LNCaP clone FGC (cell line): ENCODE measurements around the gene VPREB3.

Experiments
- DNase-seq: peaks from one replicate; pipeline ENCODE4 v3.0.0-alpha.2; 2011; ENCODE audit warnings: low read depth
- H3K4me3 ChIP-seq: 2 replicates; pipeline ENCODE4 v1.5.1; 2011; ENCODE audit warnings: mild to moderate bottlenecking, low read depth, low read length, control low read depth
- TF ChIP-seq, protein P1 (sequence below): IDR thresholded peaks from 2 replicates; pipeline ENCODE4 v1.5.1; 2012; ENCODE audit warnings: mild to moderate bottlenecking; ENCODE audit not compliant: control insufficient read depth, insufficient read depth; ENCODE audit errors: extremely low read depth

VPREB3 gene

DNA sequence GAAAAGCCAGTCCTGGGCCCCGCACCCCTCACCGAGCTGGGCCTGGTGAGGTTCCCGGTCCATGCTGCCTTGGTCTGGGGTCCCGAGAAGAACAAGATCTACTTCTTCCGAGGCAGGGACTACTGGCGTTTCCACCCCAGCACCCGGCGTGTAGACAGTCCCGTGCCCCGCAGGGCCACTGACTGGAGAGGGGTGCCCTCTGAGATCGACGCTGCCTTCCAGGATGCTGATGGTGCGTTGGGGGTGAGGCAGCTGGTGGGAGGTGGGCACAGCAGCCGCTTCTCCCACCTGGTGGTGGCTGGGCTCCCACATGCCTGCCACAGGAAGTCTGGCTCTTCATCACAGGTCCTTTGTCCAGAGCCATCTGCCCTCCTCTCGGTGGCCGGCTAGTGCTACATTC lies 28.0 kb upstream of the VPREB3 start:
- TF ChIP-seq, protein P1, sequence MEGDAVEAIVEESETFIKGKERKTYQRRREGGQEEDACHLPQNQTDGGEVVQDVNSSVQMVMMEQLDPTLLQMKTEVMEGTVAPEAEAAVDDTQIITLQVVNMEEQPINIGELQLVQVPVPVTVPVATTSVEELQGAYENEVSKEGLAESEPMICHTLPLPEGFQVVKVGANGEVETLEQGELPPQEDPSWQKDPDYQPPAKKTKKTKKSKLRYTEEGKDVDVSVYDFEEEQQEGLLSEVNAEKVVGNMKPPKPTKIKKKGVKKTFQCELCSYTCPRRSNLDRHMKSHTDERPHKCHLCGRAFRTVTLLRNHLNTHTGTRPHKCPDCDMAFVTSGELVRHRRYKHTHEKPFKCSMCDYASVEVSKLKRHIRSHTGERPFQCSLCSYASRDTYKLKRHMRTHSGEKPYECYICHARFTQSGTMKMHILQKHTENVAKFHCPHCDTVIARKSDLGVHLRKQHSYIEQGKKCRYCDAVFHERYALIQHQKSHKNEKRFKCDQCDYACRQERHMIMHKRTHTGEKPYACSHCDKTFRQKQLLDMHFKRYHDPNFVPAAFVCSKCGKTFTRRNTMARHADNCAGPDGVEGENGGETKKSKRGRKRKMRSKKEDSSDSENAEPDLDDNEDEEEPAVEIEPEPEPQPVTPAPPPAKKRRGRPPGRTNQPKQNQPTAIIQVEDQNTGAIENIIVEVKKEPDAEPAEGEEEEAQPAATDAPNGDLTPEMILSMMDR, result no peak
- DNase-seq, result no peak

DNA sequence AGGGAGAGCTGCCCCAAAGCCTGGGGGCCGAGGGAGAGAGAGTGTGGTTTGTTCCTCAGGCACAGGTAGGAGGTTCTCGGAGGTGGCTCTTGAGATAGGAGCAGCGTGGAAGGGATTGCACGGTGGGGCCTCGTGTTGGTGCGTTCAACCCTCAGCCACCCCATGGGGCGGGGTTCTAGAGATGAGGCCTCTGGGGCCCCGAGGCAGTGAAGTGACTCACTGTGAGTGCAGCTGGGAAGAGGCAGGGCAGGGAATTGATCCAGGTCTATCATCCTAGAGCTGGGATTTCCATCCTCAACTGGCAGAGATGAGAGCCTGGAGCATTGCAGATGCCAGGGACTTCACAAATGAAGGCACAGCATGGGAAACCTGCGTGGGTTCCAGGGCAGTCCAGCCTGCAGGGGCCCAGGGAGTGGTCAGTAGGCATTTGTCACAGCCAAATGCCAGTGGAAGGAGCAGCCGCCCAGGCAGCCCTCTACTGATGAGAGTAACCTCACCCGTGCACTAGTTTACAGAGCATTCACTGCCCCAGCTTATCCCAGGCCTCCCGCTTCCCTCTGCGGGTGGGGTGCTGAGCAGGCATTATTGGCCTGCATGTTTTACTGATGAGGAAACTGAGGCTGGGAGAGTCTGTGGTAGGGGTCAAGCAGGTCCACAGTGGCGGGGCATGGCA lies 27.4 kb upstream of the VPREB3 start:
- H3K4me3 ChIP-seq, result no peak overlapping the region
- no peak for DNase-seq
- TF ChIP-seq, protein P1, result no peak

More for the DNA sequence above, 28.0 kb upstream of the VPREB3 start:
- H3K4me3 ChIP-seq, result no peak overlapping the region

DNA sequence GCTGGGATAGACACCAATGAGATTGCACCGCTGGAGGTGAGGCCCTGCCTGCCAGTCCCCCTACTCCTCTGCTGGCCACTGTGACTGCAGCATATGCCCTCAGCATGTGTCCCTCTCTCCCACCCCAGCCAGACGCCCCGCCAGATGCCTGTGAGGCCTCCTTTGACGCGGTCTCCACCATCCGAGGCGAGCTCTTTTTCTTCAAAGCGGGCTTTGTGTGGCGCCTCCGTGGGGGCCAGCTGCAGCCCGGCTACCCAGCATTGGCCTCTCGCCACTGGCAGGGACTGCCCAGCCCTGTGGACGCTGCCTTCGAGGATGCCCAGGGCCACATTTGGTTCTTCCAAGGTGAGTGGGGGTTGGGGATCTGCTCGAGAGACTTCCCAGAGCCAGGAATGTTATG lies 26.8 kb upstream of the VPREB3 start:
- no peak for DNase-seq
- TF ChIP-seq, protein P1, result no peak
- H3K4me3 ChIP-seq, result no peak overlapping the region

DNA sequence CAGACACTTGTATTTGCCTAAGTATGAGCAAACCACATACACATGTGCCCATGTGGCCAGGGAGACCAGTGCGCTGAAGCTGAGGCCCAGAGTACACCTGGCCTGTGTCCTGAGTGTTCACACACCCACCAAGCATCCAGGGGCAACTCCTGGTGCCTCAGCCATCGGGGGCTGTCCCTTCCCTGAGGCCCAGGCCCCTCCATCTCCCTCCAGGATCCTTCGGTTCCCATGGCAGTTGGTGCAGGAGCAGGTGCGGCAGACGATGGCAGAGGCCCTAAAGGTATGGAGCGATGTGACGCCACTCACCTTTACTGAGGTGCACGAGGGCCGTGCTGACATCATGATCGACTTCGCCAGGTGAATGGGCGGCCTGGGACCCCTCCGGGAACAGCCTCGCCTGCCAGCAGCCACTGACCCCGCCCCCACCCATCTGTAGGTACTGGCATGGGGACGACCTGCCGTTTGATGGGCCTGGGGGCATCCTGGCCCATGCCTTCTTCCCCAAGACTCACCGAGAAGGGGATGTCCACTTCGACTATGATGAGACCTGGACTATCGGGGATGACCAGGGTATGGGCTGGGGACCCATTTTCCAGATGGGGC lies 26.0 kb upstream of the VPREB3 start:
- DNase-seq, result no peak
- H3K4me3 ChIP-seq, result no peak overlapping the region
- TF ChIP-seq, protein P1, result no peak

DNA sequence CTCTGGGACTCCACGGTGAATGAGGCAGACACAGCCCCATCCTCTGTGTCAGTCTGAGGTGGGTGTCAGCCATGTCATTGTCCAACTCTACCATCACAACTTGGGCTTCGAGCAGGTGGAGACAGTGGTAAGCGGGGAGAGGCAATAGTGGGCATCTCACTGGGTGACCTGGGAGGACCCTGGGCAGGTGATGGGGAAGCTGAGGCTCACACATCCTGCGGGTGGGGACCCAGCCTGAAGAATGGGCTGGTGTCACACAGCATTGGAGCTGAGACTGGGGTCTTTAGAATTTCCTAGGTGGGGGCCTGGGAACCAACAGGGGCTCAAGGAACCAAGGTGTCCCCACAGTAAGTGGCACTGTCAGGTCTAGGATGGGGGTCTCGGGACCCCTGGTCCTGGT lies 25.5 kb upstream of the VPREB3 start:
- no peak overlapping the region for H3K4me3 ChIP-seq
- no peak for DNase-seq
- TF ChIP-seq, protein P1, result no peak

DNA sequence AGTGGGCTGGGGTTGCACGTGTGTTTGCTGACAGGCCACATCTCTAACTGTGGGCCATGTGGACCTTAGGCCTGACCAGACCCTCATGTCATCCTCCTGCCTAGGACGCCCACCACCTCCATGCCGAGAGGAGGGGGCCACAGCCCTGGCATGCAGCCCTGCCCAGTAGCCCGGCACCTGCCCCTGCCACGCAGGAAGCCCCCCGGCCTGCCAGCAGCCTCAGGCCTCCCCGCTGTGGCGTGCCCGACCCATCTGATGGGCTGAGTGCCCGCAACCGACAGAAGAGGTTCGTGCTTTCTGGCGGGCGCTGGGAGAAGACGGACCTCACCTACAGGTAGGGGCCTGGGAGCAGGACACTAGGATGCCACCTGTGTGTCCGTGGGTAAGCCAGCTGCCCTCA lies 24.9 kb upstream of the VPREB3 start:
- TF ChIP-seq, protein P1, result no peak
- no peak for DNase-seq
- H3K4me3 ChIP-seq, result no peak overlapping the region

DNA sequence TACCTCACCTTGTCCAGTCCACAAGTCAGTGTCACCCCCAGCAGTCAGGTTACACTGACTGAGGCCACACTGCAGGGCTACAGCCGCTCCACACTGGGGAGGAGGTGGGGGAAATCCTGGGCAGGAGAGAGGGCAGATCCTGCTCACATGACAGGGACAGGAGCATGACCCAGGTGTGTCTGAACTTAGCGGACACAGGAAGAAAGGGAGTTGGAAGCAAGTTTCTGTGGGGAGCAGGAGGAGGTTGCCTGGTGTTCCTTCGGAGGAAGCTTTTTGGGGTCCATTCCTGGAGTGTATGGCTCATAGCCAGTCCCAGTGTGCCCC lies 24.3 kb upstream of the VPREB3 start:
- no peak overlapping the region for H3K4me3 ChIP-seq
- no peak for DNase-seq
- TF ChIP-seq, protein P1, result no peak
